Mucosa of descending colon (tissue), 3 donors: Measurements from ENCODE around the gene CTSW. TPM values are rescaled to one million over a fixed set of nuclear protein-coding genes. Genes with fewer than 3 reads are reported as not detected.
A peak's percentile ranks its signal among the peaks of the same experiment; 100 is the strongest.

Experiments
- ATAC-seq: fragments of 200-7000 bp; cut with Tn5 transposase; one replicate; pipeline ENCODE4 v1.9.1; 2020; ENCODE audit warnings: mild to moderate bottlenecking, moderate library complexity
- DNase-seq, 3 donors: peaks; one replicate each; pipeline ENCODE4 v3.0.0-alpha.2; 2020
- H3K36me3 ChIP-seq: fragments of 200-600 bp; one replicate; pipeline ENCODE4 v1.8.0; 2021; ENCODE audit warnings: low read depth, mild to moderate bottlenecking
- H3K4me1 ChIP-seq: fragments of 200-600 bp; one replicate; pipeline ENCODE4 v1.8.0; 2021; ENCODE audit warnings: low read depth, mild to moderate bottlenecking
- H3K4me3 ChIP-seq: fragments of 200-600 bp; one replicate; pipeline ENCODE4 v1.8.0; 2021; ENCODE audit warnings: mild to moderate bottlenecking
- H3K9me3 ChIP-seq: fragments of 200-600 bp; one replicate; pipeline ENCODE4 v1.8.0; 2021; ENCODE audit warnings: mild to moderate bottlenecking
- CTCF ChIP-seq: fragments of 200-600 bp; IDR thresholded peaks from one replicate; pipeline ENCODE4 v1.8.0; 2022; ENCODE audit warnings: antibody characterized with exemption, mild to moderate bottlenecking
- intact Hi-C, 2 donors: fragments of 100-400 bp; cut with DNase I in 1 of 2; cut with micrococcal nuclease in 1 of 2; formaldehyde crosslinking; loops; one replicate each; pipeline versions ENCODE4 v1.11.0 to v1.11.1; 2022; cut with DNase I, micrococcal nuclease
- total RNA-seq, 3 donors: library from RNA; stranded (reverse); fragmentation: NEBNext Ultra II Directional in 2 of 3; extraction: Animal tissue kit (Norgen Biotek cat#: 25700) in 2 of 3; gene quantifications; one replicate each; pipeline versions ENCODE4 v1.2.1 to v1.2.4, GENCODE V29; 2021 to 2023
- donor health status: DM: no; HTN: no; CAD: no; lungs with moderate emphysema.
- donor health status: DM: no; HTN: no; CAD: no.
- donor health status: DM: no; HTN: yes; CAD: no.

The CTSW gene
- total RNA-seq, 3 donors from 2014 or later = 1.2 to 3.2 (median 2.8) TPM

GRCh38 chr11:65861533-65862183 is 18.0 kb upstream of the CTSW start:
- intact Hi-C loops = no loop called here
- Histone ChIP-seq H3K4me3 (no peak overlapping the region), H3K9me3 (no peaks in the 10 kb centered on the region), H3K4me1 (peaks cover 15% of the 10 kb centered on the region), H3K36me3 (peaks cover 8% of the 10 kb centered on the region)
- no peak for TF ChIP-seq CTCF
- ATAC-seq (no peak), DNase-seq (peak in 2 of 3 donors; percentile 45 to 67)

GRCh38 chr11:65862191-65862735 is 17.4 kb upstream of the CTSW start:
- no peak for TF ChIP-seq CTCF
- intact Hi-C loops = no loop called here
- DNase-seq (peak in 2 of 3 donors; percentile 38 to 55), ATAC-seq (no peak)
- Histone ChIP-seq H3K4me1 (peaks cover 15% of the 10 kb centered on the region), H3K4me3 (no peak overlapping the region), H3K36me3 (peaks cover 8% of the 10 kb centered on the region), H3K9me3 (no peaks in the 10 kb centered on the region)

DNA sequence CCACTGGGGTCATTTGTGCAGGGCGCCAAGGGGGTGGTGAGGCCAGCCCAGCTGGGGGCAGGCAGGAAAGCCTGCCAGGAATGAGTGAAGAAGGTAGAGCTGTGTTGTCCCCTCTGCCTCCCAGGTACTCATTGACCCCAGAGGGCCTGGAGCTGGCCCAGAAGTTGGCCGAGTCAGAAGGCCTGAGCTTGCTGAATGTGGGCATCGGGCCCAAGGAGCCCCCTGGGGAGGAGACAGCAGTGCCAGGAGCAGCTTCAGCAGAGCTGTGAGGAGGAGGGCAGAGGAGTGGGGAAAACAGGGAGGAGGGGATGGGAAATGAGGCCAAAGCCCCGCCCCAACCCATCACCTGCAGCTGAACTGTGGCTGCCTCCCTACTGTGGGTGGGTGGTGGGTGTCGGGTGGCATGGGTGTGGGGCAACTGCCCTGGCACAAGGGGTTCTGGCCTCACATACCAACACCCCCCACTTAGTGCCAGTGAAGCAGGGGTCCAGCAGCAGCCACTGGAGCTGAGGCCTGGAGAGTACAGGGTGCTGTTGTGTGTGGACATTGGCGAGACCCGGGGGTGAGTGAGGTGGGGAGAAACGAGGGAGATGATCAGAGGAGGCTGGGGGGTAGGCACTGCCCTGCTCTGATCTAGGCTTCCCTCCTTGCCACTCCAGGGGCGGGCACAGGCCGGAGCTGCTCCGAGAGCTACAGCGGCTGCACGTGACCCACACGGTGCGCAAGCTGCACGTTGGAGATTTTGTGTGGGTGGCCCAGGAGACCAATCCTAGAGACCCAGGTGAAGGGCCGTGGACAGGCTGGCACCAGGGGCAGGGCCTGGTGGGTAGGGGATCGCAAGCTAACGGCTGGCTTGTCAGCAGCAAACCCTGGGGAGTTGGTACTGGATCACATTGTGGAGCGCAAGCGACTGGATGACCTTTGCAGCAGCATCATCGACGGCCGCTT is 16.4 kb upstream of the CTSW start:
- Histone ChIP-seq H3K36me3 (peaks cover 5% of the 10 kb centered on the region), H3K4me3 (no peak overlapping the region), H3K9me3 (no peaks in the 10 kb centered on the region), H3K4me1 (peaks cover 15% of the 10 kb centered on the region)
- TF ChIP-seq CTCF = no peak
- intact Hi-C loops = no loop called here
- no peak for ATAC-seq
- peak in 2 of 3 donors; percentile 32 to 56 for DNase-seq

GRCh38 chr11:65863889-65864705 is 15.5 kb upstream of the CTSW start:
- no peak for TF ChIP-seq CTCF
- intact Hi-C loops = no loop called here
- no peak for ATAC-seq
- Histone ChIP-seq H3K4me3 (no peak overlapping the region), H3K4me1 (peaks cover 15% of the 10 kb centered on the region), H3K36me3 (peaks cover 4% of the 10 kb centered on the region), H3K9me3 (no peaks in the 10 kb centered on the region)
- DNase-seq = peak in 1 of 3 donors; percentile 52
